Psoas muscle (tissue), 8 donors: ENCODE measurements around the gene ZNF777. TPM values are rescaled to one million over a fixed set of nuclear protein-coding genes. Genes with fewer than 3 reads are reported as not detected.

Source experiments
- ATAC-seq, 4 donors: fragments of 200-7000 bp; cut with Tn5 transposase; one replicate each; pipeline ENCODE4 v1.9.1; 2020; ENCODE audit warnings: moderate library complexity in 3 of 4, mild to moderate bottlenecking in 2 of 4
- DNase-seq, 2 donors: peaks; one replicate each; pipeline ENCODE4 v3.0.0-alpha.2; 2020
- H3K27ac ChIP-seq: fragments of 200-600 bp; one replicate; pipeline ENCODE4 v1.8.0; 2022
- H3K27me3 ChIP-seq, 3 donors: fragments of 200-600 bp in 1 of 3; one replicate each; pipeline versions ENCODE4 v1.6.1 to v1.8.0; 2013 to 2022; ENCODE audit warnings: low read length in 2 of 3, mild to moderate bottlenecking in 2 of 3, moderate library complexity in 1 of 3; ENCODE audit not compliant: insufficient read depth in 3 of 3
- H3K36me3 ChIP-seq, 2 donors: fragments of 200-600 bp in 1 of 2; one replicate each; pipeline versions ENCODE4 v1.6.1 to v1.8.0; 2013 to 2022; ENCODE audit warnings: low read depth in 1 of 2, mild to moderate bottlenecking in 1 of 2, moderate library complexity in 1 of 2; ENCODE audit not compliant: insufficient read depth in 1 of 2
- H3K4me1 ChIP-seq: fragments of 200-600 bp; one replicate; pipeline ENCODE4 v1.8.0; 2022
- H3K4me3 ChIP-seq: fragments of 200-600 bp; one replicate; pipeline ENCODE4 v1.8.0; 2022; ENCODE audit warnings: mild to moderate bottlenecking
- H3K9me3 ChIP-seq: fragments of 200-600 bp; one replicate; pipeline ENCODE4 v1.8.0; 2022
- WGBS, 3 donors: extraction: QIAGEN DNeasy Blood & Tissue Kit; methylation state at CpG; one replicate each; pipeline versions ENCODE4 v1.1.6 to v1.1.7; 2013; 5-methylcytosine and 5-hydroxymethylcytosine counted together
- intact Hi-C, 2 donors: fragments of 100-400 bp; cut with DNase I; formaldehyde crosslinking; loops; one replicate each; pipeline versions ENCODE4 v1.11.0 to v1.14.2; 2022
- polyA plus RNA-seq, 3 donors: library from polyadenylated mRNA; stranded (reverse); fragments of 200-250 nt; gene quantifications; one replicate each; pipeline ENCODE4 v1.2.3, GENCODE V29; 2013
- total RNA-seq, 4 donors: library from RNA; stranded (reverse); fragmentation: NEBNext Ultra II Directional in 2 of 4; extraction: Animal tissue kit (Norgen Biotek cat#: 25700) in 2 of 4; gene quantifications; one replicate each; pipeline versions ENCODE4 v1.2.1 to v1.2.4, GENCODE V29; 2021 to 2023
- TF ChIP-seq, protein P1 (sequence below): fragments of 200-600 bp; IDR thresholded peaks from one replicate; pipeline ENCODE4 v1.8.0; 2022; ENCODE audit warnings: antibody characterized with exemption
- donor health status: healthy with polysubstance abuse.
- donor health status: DM: no; HTN: no; CAD: no; lungs with moderate emphysema.
- donor health status: Bipolar disorder and iron deficiency.
- donor health status: healthy.
- donor health status: DM: yes; HTN: yes; CAD: no.
- donor health status: DM: no; HTN: no; CAD: no.
- donor health status: DM: no; HTN: no; CAD: no.
- donor health status: DM: yes; HTN: yes; CAD: no.

ZNF777 gene
- total and polyA plus RNA-seq, 7 donors = 9.3 to 18.6 (median 13.6) TPM

DNA sequence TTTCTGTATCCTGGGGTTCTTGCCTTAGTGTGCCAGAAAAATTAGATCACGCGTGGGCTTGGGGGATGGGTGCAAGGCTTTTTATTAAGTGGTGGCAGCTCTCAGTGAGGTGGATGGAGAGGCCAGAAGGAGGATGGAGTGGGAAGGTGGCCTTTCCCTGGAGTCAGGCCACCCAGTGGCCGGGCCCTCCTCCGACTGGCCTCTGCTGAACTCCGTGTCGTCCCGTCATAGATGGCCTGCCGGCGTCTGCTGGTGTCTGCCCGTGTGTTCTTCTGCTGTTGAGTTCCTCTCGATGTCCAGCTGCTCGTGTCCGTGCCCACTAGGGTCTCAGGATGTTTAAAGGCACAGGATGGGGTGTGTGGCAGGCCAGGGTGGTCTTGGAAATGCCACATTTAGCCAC, 40.8 kb upstream of the ZNF777 start:
- intact Hi-C loops = loop anchor here in 1 of 2 donors (5.0 kb wide), 1 partner anchor 126 kb away; no protein-coding TSS in a partner anchor
- Histone ChIP-seq H3K27ac (no peak overlapping the region), H3K27me3 (no peaks in the 10 kb centered on the region), H3K9me3 (peaks cover 13% of the 10 kb centered on the region), H3K4me3 (no peak overlapping the region), H3K4me1 (no peaks in the 10 kb centered on the region), H3K36me3 (no peaks in the 10 kb centered on the region)
- ATAC-seq (no peak), DNase-seq (no peak)
- WGBS, 3 donors = 68 to 74% (median 72%) methylated on average over 11 to 13 of the region's 13 CpGs
- TF ChIP-seq, protein P1, sequence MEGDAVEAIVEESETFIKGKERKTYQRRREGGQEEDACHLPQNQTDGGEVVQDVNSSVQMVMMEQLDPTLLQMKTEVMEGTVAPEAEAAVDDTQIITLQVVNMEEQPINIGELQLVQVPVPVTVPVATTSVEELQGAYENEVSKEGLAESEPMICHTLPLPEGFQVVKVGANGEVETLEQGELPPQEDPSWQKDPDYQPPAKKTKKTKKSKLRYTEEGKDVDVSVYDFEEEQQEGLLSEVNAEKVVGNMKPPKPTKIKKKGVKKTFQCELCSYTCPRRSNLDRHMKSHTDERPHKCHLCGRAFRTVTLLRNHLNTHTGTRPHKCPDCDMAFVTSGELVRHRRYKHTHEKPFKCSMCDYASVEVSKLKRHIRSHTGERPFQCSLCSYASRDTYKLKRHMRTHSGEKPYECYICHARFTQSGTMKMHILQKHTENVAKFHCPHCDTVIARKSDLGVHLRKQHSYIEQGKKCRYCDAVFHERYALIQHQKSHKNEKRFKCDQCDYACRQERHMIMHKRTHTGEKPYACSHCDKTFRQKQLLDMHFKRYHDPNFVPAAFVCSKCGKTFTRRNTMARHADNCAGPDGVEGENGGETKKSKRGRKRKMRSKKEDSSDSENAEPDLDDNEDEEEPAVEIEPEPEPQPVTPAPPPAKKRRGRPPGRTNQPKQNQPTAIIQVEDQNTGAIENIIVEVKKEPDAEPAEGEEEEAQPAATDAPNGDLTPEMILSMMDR = no peak

DNA sequence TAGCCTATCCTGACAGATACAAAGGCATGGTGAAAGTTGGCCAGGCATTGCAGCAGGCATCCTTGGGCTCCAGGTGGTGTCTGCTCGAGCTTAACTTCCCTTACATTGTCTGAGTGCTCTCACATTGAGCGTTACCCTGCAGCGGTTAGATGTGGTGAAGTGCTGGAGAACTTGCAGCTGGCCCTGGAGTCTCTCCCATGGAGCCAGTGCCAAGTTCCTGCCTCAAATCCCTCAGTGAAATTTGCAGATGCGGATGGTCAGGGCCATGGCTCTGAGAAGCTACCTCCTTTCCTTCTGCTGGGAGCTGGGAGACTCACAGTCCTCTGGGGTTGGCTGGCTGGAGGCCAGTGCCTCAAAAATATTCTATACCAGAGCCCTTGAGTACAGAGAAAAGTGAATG, 40.0 kb upstream of the ZNF777 start:
- Histone ChIP-seq H3K36me3 (no peaks in the 10 kb centered on the region), H3K4me1 (peaks cover 4% of the 10 kb centered on the region), H3K27ac (no peak overlapping the region), H3K9me3 (peaks cover 6% of the 10 kb centered on the region), H3K4me3 (no peak overlapping the region), H3K27me3 (no peaks in the 10 kb centered on the region)
- no peak for ATAC-seq
- intact Hi-C loops = loop anchor here in 1 of 2 donors (5.0 kb wide), 1 partner anchor 126 kb away; no protein-coding TSS in a partner anchor
- 24 to 29% (median 28%) methylated on average over 4 of the region's 4 CpGs for WGBS, 3 donors
- no peak for DNase-seq
- TF ChIP-seq, protein P1 = no peak

DNA sequence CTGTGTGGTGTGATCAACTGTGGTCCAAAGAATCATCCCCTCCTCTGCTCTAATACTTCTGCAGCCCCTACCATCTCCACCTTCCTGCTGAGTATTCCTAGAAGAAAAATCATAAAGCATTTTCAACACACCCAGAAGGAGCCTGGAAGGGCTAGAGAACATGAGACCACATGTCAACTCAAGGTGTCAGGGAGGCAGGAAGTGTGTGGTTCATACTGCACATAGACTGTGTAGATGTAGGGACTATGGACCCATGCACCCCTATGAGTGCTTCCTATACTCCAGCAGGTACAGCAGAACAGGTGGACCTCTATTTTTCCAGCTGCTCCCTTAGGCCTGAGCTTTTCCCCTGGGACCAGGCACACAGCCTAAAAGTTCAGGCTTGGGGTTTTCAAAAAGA, 39.3 kb upstream of the ZNF777 start:
- Histone ChIP-seq H3K27ac (no peak overlapping the region), H3K9me3 (no peaks in the 10 kb centered on the region), H3K27me3 (no peaks in the 10 kb centered on the region), H3K4me3 (no peak overlapping the region), H3K4me1 (peaks cover 11% of the 10 kb centered on the region), H3K36me3 (no peaks in the 10 kb centered on the region)
- no peak for ATAC-seq
- TF ChIP-seq, protein P1 = no peak
- intact Hi-C loops = loop anchor here in 1 of 2 donors (5.0 kb wide), 1 partner anchor 127 kb away; no protein-coding TSS in a partner anchor
- no peak for DNase-seq

DNA sequence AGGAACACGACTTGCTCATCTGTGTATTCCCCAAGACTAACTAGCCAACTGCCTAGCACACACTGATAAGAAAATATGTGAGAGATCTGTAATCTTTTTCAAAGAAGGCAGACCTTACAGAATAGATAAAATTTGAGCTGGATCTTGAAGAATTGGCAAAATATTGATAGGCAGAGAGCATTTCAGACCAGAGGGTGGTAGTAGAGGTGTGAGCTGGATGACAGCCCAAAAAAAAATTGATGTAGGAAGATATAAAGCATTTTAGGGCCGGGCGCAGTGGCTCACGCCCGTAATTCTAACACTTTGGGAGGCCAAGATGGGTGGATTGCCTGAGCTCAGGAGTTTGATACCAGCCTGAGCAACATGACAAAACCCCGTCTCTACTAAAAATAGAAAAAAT, 37.9 kb upstream of the ZNF777 start:
- peaks cover 0 to 5% of the 10 kb centered on the region in 2 donors for H3K36me3 ChIP-seq
- H3K9me3 ChIP-seq = no peaks in the 10 kb centered on the region
- ATAC-seq = no peak
- H3K4me1 ChIP-seq = peaks cover 18% of the 10 kb centered on the region
- H3K27ac ChIP-seq = no peak overlapping the region
- intact Hi-C loops = loop anchor here in 1 of 2 donors (5.0 to 10.0 kb wide), 3 partner anchors 37 to 246 kb away; partner anchors contain the start of genes ZNF777 and ZNF783
- DNase-seq = no peak
- H3K27me3 ChIP-seq = no peaks in the 10 kb centered on the region
- H3K4me3 ChIP-seq = no peak overlapping the region
- TF ChIP-seq, protein P1 = no peak
- 88 to 90% (median 90%) methylated on average over 6 of the region's 6 CpGs for WGBS, 3 donors
